WTC11 (cell line): Measurements from ENCODE around the gene OTP. TPM values are rescaled to one million over a fixed set of nuclear protein-coding genes. Genes with fewer than 3 reads are reported as not detected.

Source experiments
- ATAC-seq: fragments of 200-7000 bp; cut with Tn5 transposase; 2 replicates; pipeline ENCODE4 v1.10.0; 2021; ENCODE audit warnings: mild to moderate bottlenecking, moderate library complexity
- CTCF ChIA-PET: fragments of 300-600 bp; sonication (Branson Sonifier 250); formaldehyde crosslinking; loops from one replicate; lab custom pipeline; 2021; ENCODE audit warnings: antibody characterized with exemption; lab: Charles Lee
- POLR2A ChIA-PET: fragments of 350-600 bp; sonication (Branson Sonifier 250); formaldehyde crosslinking; loops from one replicate; lab custom pipeline; 2021; ENCODE audit warnings: antibody characterized with exemption; lab: Charles Lee
- DNase-seq: peaks from one replicate; pipeline ENCODE4 v3.0.0; 2021; ENCODE audit warnings: low spot score
- H3K27ac Mint-ChIP-seq: 2 replicates; pipeline ENCODE4 v1.8.0; 2021; ENCODE audit warnings: mixed read lengths
- H3K27me3 Mint-ChIP-seq: 2 replicates; pipeline ENCODE4 v1.8.0; 2021; ENCODE audit warnings: low read depth, mild to moderate bottlenecking, moderate library complexity, mixed read lengths
- H3K36me3 Mint-ChIP-seq: 2 replicates; pipeline ENCODE4 v1.8.0; 2021; ENCODE audit warnings: mixed read lengths
- H3K4me1 Mint-ChIP-seq: 2 replicates; pipeline ENCODE4 v1.8.0; 2022; ENCODE audit warnings: mixed read lengths
- H3K4me3 Mint-ChIP-seq: 2 replicates; pipeline ENCODE4 v1.8.0; 2021; ENCODE audit warnings: mild to moderate bottlenecking, moderate library complexity, mixed read lengths
- H3K9me3 Mint-ChIP-seq: 2 replicates; pipeline ENCODE4 v1.8.0; 2021; ENCODE audit warnings: mixed read lengths
- ATF3 ChIP-seq: sonication (generic); formaldehyde crosslinking; conservative IDR thresholded peaks from 2 replicates; pipeline ENCODE4 v1.8.1; 2022; ENCODE audit warnings: mild to moderate bottlenecking, missing genetic modification reagents
- ATF6 ChIP-seq: sonication (generic); formaldehyde crosslinking; IDR thresholded peaks from 2 replicates; pipeline ENCODE4 v1.8.1; 2023; ENCODE audit warnings: mild to moderate bottlenecking, missing genetic modification reagents
- CDX4 ChIP-seq: fragments of 250-450 bp; sonication (Bioruptor Pico); IDR thresholded peaks from 2 replicates; pipeline ENCODE4 v1.9.0; 2021; ENCODE audit warnings: moderate library complexity, mild to moderate bottlenecking, inconsistent platforms, borderline replicate concordance
- CREB1 ChIP-seq: sonication (generic); formaldehyde crosslinking; IDR thresholded peaks from 2 replicates; pipeline ENCODE4 v1.8.0; 2023; ENCODE audit warnings: mild to moderate bottlenecking, missing genetic modification reagents
- E2F4 ChIP-seq: sonication (generic); formaldehyde crosslinking; IDR thresholded peaks from 2 replicates; pipeline ENCODE4 v1.8.1; 2022; ENCODE audit warnings: low read depth, mild to moderate bottlenecking, moderate library complexity, missing genetic modification reagents, borderline replicate concordance
- ETV6 ChIP-seq: sonication (generic); formaldehyde crosslinking; IDR thresholded peaks from 2 replicates; pipeline ENCODE4 v1.8.1; 2022; ENCODE audit warnings: mild to moderate bottlenecking, missing genetic modification reagents
- NFATC4 ChIP-seq: fragments of 250-450 bp; sonication (Bioruptor Pico); IDR thresholded peaks from 2 replicates; pipeline ENCODE4 v1.9.0; 2021; ENCODE audit warnings: mild to moderate bottlenecking
- NR2C2 ChIP-seq: sonication (generic); formaldehyde crosslinking; IDR thresholded peaks from 2 replicates; pipeline ENCODE4 v1.8.0; 2022; ENCODE audit warnings: mild to moderate bottlenecking, missing genetic modification reagents
- USF1 ChIP-seq: sonication (generic); formaldehyde crosslinking; IDR thresholded peaks from 2 replicates; pipeline ENCODE4 v1.8.0; 2022; ENCODE audit warnings: mild to moderate bottlenecking, missing genetic modification reagents
- USF2 ChIP-seq: sonication (generic); formaldehyde crosslinking; IDR thresholded peaks from 2 replicates; pipeline ENCODE4 v1.8.1; 2023; ENCODE audit warnings: mild to moderate bottlenecking, missing genetic modification reagents, moderate library complexity
- ZMAT4 ChIP-seq: fragments of 250-450 bp; sonication (Bioruptor Pico); IDR thresholded peaks from 2 replicates; pipeline ENCODE4 v1.9.0; 2021; ENCODE audit warnings: mild to moderate bottlenecking
- ZNF317 ChIP-seq: sonication (generic); formaldehyde crosslinking; IDR thresholded peaks from 2 replicates; pipeline ENCODE4 v1.8.1; 2023; ENCODE audit warnings: low read depth, mild to moderate bottlenecking, moderate library complexity, missing genetic modification reagents, borderline replicate concordance
- ZNF423 ChIP-seq: fragments of 250-450 bp; sonication (Bioruptor Pico); IDR thresholded peaks from 2 replicates; pipeline ENCODE4 v2.1.2; 2022; ENCODE audit warnings: mild to moderate bottlenecking, moderate library complexity
- ZNF512 ChIP-seq: sonication (generic); formaldehyde crosslinking; IDR thresholded peaks from 2 replicates; pipeline ENCODE4 v1.8.1; 2022; ENCODE audit warnings: missing genetic modification reagents, borderline replicate concordance
- ZNF671 ChIP-seq: fragments of 250-450 bp; sonication (Bioruptor Pico); IDR thresholded peaks from 2 replicates; pipeline ENCODE4 v1.8.0; 2021; ENCODE audit warnings: mild to moderate bottlenecking
- ZSCAN18 ChIP-seq: fragments of 250-450 bp; sonication (Bioruptor Pico); IDR thresholded peaks from 2 replicates; pipeline ENCODE4 v2.1.2; 2022; ENCODE audit warnings: mild to moderate bottlenecking, moderate library complexity
- total RNA-seq: library from RNA; stranded (reverse); gene quantifications from 3 replicates; pipeline ENCODE4 v1.2.3, GENCODE V29; 2021

OTP gene
- total RNA-seq, 1 experiment from 2014 or later: not detected

GRCh38 chr5:77627869-77628674 is 10.4 kb downstream of the OTP start (continued):
- TF ChIP-seq USF1 (CRISPR knock-in tag) (peak; percentile 17; the same call in 1 of the 2 replicates), NFATC4 (CRISPR knock-in tag) (no peak), USF2 (CRISPR knock-in tag) (peak; percentile 63; the same call in 1 of the 2 replicates)

GRCh38 chr5:77623203-77623740 is 15.2 kb downstream of the OTP start:
- no peaks in the 10 kb centered on the region for H3K9me3 Mint-ChIP-seq
- ATAC-seq (no peak), DNase-seq (no peak)
- no peak overlapping the region for H3K4me3 Mint-ChIP-seq
- POLR2A ChIA-PET: interaction anchor here (0.6 kb wide), 1 partner anchor 13 kb away, joined by 4 read pairs; no protein-coding TSS in a partner anchor
- TF ChIP-seq NR2C2 (no peak), ATF3 (no peak), E2F4 (CRISPR knock-in tag) (no peak), ATF6 (no peak), ZMAT4 (CRISPR knock-in tag) (no peak), CDX4 (CRISPR knock-in tag) (no peak), ZNF512 (CRISPR knock-in tag) (no peak), ETV6 (no peak), CREB1 (CRISPR knock-in tag) (no peak), ZNF317 (CRISPR knock-in tag) (no peak), ZSCAN18 (no peak), ZNF671 (CRISPR knock-in tag) (no peak), ZNF423 (CRISPR knock-in tag) (no peak)
- peaks cover 83% of the 10 kb centered on the region for H3K27me3 Mint-ChIP-seq
- CTCF ChIA-PET: interaction anchor here (0.8 kb wide), 1 partner anchor 63 kb away, joined by 4 read pairs; no protein-coding TSS in a partner anchor
- H3K27ac Mint-ChIP-seq: no peak overlapping the region
- peaks cover 12% of the 10 kb centered on the region for H3K4me1 Mint-ChIP-seq
- no peaks in the 10 kb centered on the region for H3K36me3 Mint-ChIP-seq
